Esophagus squamous epithelium (tissue), 5 donors: Measurements from ENCODE around the gene PRPF8. TPM values are rescaled to one million over a fixed set of nuclear protein-coding genes. Genes with fewer than 3 reads are reported as not detected.

Experiments
- DNase-seq: peaks from one replicate; lab custom pipeline; 2025; lab: John Stamatoyannopoulos, UW
- H3K27ac ChIP-seq, 4 donors: fragments of 200-600 bp; sonication (generic); one replicate each; pipeline ENCODE4 v1.5.1; 2016 to 2019; ENCODE audit warnings: mild to moderate bottlenecking in 1 of 4
- H3K27me3 ChIP-seq, 4 donors: fragments of 200-600 bp; sonication (generic); 1 replicate in 3 of 4; 2 replicates in 1 of 4; pipeline versions ENCODE4 v1.5.1 to v1.6.0; 2017 to 2021; ENCODE audit warnings: antibody characterized with exemption in 1 of 4
- H3K36me3 ChIP-seq, 3 donors: fragments of 200-600 bp; sonication (generic); one replicate each; pipeline ENCODE4 v1.5.1; 2016 to 2019
- H3K4me1 ChIP-seq, 3 donors: fragments of 200-600 bp; sonication (generic); one replicate each; pipeline ENCODE4 v1.5.1; 2017 to 2019
- H3K4me3 ChIP-seq, 4 donors: fragments of 200-600 bp; sonication (generic); 1 replicate in 3 of 4; 2 replicates in 1 of 4; pipeline ENCODE4 v1.5.1; 2016 to 2019; ENCODE audit warnings: mild to moderate bottlenecking in 2 of 4, moderate library complexity in 1 of 4
- H3K9me3 ChIP-seq, 3 donors: fragments of 200-600 bp; sonication (generic); one replicate each; pipeline ENCODE4 v1.5.1; 2016 to 2019
- POLR2A ChIP-seq, 4 donors: fragments of 450-650 bp; IDR thresholded peaks; one replicate each; pipeline ENCODE4 v1.6.1; 2017; ENCODE audit warnings: antibody characterized with exemption in 4 of 4, mild to moderate bottlenecking in 4 of 4, moderate library complexity in 3 of 4
- WGBS, 2 donors: methylation state at CpG; one replicate each; pipeline ENCODE4 v1.1.5; 2018; 5-methylcytosine and 5-hydroxymethylcytosine counted together
- intact Hi-C: fragments of 100-400 bp; cut with DNase I; formaldehyde crosslinking; loops from one replicate; pipeline ENCODE4 v1.15.0; 2022
- total RNA-seq, 4 donors: library from RNA; depleted of rRNA; stranded (reverse); fragments of >200 nt; gene quantifications; one replicate each; pipeline ENCODE4 v1.1.0, GENCODE V29; 2016
- TF ChIP-seq, protein P1 (sequence below), 6 experiments: fragments of 450-650 bp in 4 of 6; fragments of 200-600 bp in 2 of 6; sonication (generic) in 2 of 6; IDR thresholded peaks; one replicate each; pipeline ENCODE4 v1.5.1; 2016 to 2019; ENCODE audit warnings: antibody characterized with exemption in 6 of 6, mild to moderate bottlenecking in 4 of 6, moderate library complexity in 4 of 6
- donor health status: DM: yes; HTN: yes; CAD: no.

PRPF8 gene
- total RNA-seq, 4 donors from 2014 or later: 112 to 157 (median 145) TPM

DNA sequence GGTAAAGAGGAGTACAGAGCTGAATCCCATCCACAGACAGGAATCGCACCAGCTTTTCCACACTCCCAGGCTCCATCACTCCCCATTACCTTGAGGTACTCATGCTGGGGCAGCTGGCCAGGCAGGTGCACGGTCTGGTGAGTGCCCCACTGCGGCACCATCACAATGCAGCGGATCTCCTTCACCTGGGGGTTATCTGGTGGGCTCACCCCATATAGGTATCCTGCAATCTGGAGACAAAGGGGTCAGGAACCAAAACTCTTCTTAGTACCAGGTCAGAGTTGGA lies 33.2 kb downstream of the PRPF8 start:
- no peaks in the 10 kb centered on the region for H3K27me3 ChIP-seq
- H3K36me3 ChIP-seq: peaks cover 52 to 65% (median 58%) of the 10 kb centered on the region in 3 donors
- no peaks in the 10 kb centered on the region for H3K9me3 ChIP-seq
- peak overlapping the region in 2 of 4 donors; percentile 51 to 92 for H3K27ac ChIP-seq
- no peak for TF ChIP-seq POLR2A (IDR thresholded peaks at IDR 0.05)
- TF ChIP-seq, protein P1, sequence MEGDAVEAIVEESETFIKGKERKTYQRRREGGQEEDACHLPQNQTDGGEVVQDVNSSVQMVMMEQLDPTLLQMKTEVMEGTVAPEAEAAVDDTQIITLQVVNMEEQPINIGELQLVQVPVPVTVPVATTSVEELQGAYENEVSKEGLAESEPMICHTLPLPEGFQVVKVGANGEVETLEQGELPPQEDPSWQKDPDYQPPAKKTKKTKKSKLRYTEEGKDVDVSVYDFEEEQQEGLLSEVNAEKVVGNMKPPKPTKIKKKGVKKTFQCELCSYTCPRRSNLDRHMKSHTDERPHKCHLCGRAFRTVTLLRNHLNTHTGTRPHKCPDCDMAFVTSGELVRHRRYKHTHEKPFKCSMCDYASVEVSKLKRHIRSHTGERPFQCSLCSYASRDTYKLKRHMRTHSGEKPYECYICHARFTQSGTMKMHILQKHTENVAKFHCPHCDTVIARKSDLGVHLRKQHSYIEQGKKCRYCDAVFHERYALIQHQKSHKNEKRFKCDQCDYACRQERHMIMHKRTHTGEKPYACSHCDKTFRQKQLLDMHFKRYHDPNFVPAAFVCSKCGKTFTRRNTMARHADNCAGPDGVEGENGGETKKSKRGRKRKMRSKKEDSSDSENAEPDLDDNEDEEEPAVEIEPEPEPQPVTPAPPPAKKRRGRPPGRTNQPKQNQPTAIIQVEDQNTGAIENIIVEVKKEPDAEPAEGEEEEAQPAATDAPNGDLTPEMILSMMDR (IDR thresholded peaks at IDR 0.05): no peak
- DNase-seq: no peak
- WGBS, 2 donors: 89 to 90% methylated on average over 2 to 3 of the region's 4 CpGs
- peaks cover 26 to 53% (median 31%) of the 10 kb centered on the region in 3 donors for H3K4me1 ChIP-seq
- H3K4me3 ChIP-seq: no peak overlapping the region
- intact Hi-C loops: no loop called here

DNA sequence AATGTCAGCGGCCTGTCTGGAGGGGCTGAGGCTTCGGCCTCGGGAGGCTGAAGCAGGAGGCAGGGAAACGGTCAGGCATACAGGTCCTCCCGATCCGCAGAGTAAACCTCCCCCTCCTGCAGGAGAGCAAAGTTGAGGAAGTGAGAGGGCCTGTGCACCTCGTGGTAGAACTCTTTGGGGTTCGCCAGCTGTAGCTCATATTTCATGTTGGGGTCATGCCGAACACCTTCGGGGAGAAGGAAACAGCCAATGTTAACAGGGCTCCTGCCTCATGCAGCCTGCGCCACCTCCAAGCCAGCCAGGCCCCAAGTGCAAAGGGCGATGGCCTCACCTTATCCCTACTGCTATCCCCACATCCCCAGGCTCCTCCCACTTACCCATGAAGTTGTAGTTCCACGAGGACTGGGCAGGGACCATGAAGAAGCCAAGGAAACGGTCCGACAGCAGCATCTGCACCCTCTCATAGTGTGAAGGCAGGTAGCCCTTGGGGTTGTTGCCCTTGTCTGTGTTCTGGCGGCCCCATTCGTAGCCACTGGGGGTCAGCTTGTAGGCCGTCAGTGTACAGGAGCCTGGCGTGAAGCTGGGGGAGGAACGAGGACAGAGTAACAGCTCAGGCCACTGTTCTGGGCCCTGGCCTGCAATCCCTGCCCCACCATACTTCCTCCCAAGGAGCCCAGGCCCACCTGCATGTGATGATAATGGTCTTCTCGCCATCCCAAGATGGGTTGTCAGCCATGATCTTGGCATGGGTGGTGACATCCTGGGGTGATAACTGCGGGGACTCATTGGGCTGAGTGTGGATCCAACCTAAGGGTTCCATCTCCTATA lies 33.7 kb downstream of the PRPF8 start:
- intact Hi-C loops: no loop called here
- no peak for TF ChIP-seq POLR2A (IDR thresholded peaks at IDR 0.05)

DNA sequence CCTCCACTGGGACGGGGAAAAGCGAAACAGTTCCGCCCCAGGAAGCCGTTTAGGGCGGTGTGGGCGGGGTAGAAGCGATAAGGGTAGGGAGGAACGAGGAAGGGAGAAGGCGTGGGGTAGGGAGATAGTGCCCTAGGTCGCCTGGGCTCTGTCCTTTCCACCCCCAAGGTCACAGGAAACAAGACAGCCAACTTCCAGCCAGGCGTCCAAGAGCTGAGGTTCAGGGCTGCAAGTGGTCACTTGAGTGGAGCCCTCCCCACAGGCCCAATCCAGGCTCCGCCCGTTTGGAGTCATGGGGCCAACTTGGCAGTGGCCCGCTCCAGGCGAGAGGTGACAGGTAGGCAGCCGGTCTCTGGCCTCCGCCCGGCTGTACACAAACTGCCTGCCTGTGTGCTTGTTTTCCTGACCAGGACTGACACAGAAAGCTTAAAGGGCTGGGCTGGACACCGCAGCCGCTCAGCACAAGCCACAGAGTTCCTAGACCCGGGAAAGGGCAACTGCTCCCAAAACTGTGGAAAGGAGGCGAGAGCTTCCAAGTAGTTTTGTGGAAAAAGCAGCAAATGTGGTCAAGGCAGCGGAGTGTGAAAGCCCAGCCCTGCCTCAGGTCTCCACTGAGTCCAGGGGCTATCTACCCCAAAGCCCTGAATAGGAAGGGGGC lies 34.7 kb downstream of the PRPF8 start, which contains the start of gene RILP:
TSS of gene RILP (minus strand) at position 23 of the 658 bp plus-strand sequence. CDS start 62 bp downstream, outside the sequence.
- TF ChIP-seq POLR2A (IDR thresholded peaks at IDR 0.05): peak in 1 of 4 donors; percentile 10
- TF ChIP-seq, protein P1 (IDR thresholded peaks at IDR 0.05): no peak
- Histone ChIP-seq H3K4me1 (peaks cover 31 to 68% (median 32%) of the 10 kb centered on the region in 3 donors), H3K36me3 (peaks cover 39 to 57% (median 43%) of the 10 kb centered on the region in 3 donors), H3K27ac (peak within 1 kb of the TSS; percentile 90 to 100 (median 96)), H3K9me3 (no peaks in the 10 kb centered on the region), H3K4me3 (peak within 1 kb of the TSS; percentile 49 to 86 (median 69)), H3K27me3 (no peaks in the 10 kb centered on the region)
- intact Hi-C loops: no loop called here
- 20 to 36% methylated on average over 5 to 7 of the region's 23 CpGs for WGBS, 2 donors
- DNase-seq: no peak

More for the DNA sequence above, 33.7 kb downstream of the PRPF8 start:
- H3K27ac ChIP-seq: peak overlapping the region; percentile 51 to 100 (median 91)
- peaks cover 46 to 63% (median 52%) of the 10 kb centered on the region in 3 donors for H3K36me3 ChIP-seq
- H3K4me1 ChIP-seq: peaks cover 30 to 58% (median 31%) of the 10 kb centered on the region in 3 donors
- H3K4me3 ChIP-seq: no peak overlapping the region
- no peaks in the 10 kb centered on the region for H3K9me3 ChIP-seq
- WGBS, 2 donors: 70 to 74% methylated on average over 8 to 9 of the region's 22 CpGs
- no peak for DNase-seq
- no peaks in the 10 kb centered on the region for H3K27me3 ChIP-seq

DNA sequence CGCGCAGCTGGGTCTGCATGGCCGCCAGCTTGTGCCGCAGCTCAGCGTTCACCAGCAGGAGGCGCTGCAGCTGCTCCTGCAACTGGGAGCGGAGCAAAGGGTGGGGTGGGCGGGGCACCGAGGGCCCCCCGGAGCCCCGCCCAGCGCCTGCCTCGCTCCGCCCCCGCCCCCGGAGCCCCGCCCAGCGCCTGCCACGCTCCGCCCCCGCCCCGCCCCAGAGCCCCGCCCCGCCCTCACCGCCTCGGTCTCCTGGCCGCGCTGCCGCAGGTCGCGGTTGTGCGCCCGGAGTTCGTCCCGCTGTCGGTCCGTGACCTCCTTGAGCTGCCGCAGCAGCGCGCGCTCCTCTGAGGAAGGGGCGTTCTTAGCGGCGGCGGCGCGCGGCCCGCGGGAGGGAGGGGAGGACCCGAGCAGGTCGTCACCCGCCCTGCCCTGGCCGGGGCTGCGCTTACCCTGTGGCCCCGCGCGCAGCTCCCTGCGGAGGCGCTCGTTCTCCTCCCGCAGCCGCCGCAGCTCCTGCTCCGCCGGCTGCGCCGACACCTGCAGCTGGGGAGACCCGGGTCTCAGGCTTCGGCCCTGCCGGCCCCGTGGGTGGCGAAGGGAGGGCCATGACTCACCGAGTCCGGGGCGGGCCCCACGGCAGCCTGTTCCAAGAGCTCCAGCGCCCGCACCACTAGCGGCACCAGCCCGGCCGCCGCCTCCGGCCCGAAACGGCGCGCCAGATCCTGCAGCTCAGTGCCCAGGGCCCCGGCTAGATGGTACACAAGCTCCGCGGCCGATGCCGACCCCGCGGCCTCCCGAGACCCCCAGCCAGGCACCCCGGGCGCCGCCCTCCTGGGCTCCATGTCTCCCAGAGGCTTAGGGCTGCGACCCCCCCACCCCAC lies 35.5 kb downstream of the PRPF8 start:
- DNase-seq: no peak
- Histone ChIP-seq H3K36me3 (peaks cover 34 to 50% (median 35%) of the 10 kb centered on the region in 3 donors), H3K27ac (peak overlapping the region; percentile 90 to 100 (median 96)), H3K4me3 (peak overlapping the region; percentile 49 to 86 (median 69)), H3K9me3 (no peaks in the 10 kb centered on the region), H3K27me3 (no peaks in the 10 kb centered on the region), H3K4me1 (peaks cover 34 to 76% (median 37%) of the 10 kb centered on the region in 3 donors)
- intact Hi-C loops: no loop called here
- peak in 2 of 4 donors; percentile 49 to 65 for TF ChIP-seq POLR2A (IDR thresholded peaks at IDR 0.05)
- TF ChIP-seq, protein P1 (IDR thresholded peaks at IDR 0.05): peak in 4 of 6 experiments; percentile 11 to 98 (median 88)
- WGBS, 2 donors: no CpG with 5 or more reads among the region's 100 CpGs
